AG09319 (cell line): ENCODE measurements around the gene PI4K2B.
"Not testable (repeated sequence)": the region's sequence is repeated elsewhere in the genome, so short reads cannot be mapped to it uniquely, and the experiment has no call there.

Experiments
- DNase-seq: peaks from one replicate; pipeline ENCODE4 v3.0.0-alpha.2; 2010; ENCODE audit warnings: low read depth; ENCODE audit errors: extremely low read depth
- CTCF ChIP-seq: IDR thresholded peaks from 2 replicates; pipeline ENCODE4 v1.5.1; 2011; ENCODE audit warnings: low read depth, mild to moderate bottlenecking, inconsistent platforms, low read length, moderate library complexity

PI4K2B gene

GRCh38 chr4:25246680-25247611, 13.1 kb downstream of the PI4K2B start:
- no peak for DNase-seq
- TF ChIP-seq CTCF, result no peak

- DNase-seq, result not testable (repeated sequence)
Observed at GRCh38 chr4:25248875-25249274, 15.0 kb downstream of the PI4K2B start.

- not testable (repeated sequence) for DNase-seq
Observed at GRCh38 chr4:25249494-25249893, 15.7 kb downstream of the PI4K2B start.

GRCh38 chr4:25252230-25253070, 18.6 kb downstream of the PI4K2B start:
- TF ChIP-seq CTCF, result no peak

GRCh38 chr4:25253071-25253445, 19.2 kb downstream of the PI4K2B start:
- no peak for TF ChIP-seq CTCF
- DNase-seq, result no peak

More at GRCh38 chr4:25252230-25253070, 18.6 kb downstream of the PI4K2B start:
- DNase-seq, result no peak

- DNase-seq, result not testable (repeated sequence)
Observed at GRCh38 chr4:25253786-25254185, 20.0 kb downstream of the PI4K2B start.

GRCh38 chr4:25258980-25259578, 25.2 kb downstream of the PI4K2B start:
- no peak for DNase-seq
- TF ChIP-seq CTCF, result no peak

- no peak for TF ChIP-seq CTCF
- DNase-seq, result no peak
Observed at GRCh38 chr4:25271866-25272265, 38.0 kb downstream of the PI4K2B start.
